DMS153 (cell line): ENCODE data around the gene ZNF236.
"Not testable (repeated sequence)": the region's sequence is repeated elsewhere in the genome, so short reads cannot be mapped to it uniquely, and the experiment has no call there.

Experiments used
- DNase-seq: peaks from one replicate; lab custom pipeline; 2025; lab: John Stamatoyannopoulos, UW

The ZNF236 gene

DNA sequence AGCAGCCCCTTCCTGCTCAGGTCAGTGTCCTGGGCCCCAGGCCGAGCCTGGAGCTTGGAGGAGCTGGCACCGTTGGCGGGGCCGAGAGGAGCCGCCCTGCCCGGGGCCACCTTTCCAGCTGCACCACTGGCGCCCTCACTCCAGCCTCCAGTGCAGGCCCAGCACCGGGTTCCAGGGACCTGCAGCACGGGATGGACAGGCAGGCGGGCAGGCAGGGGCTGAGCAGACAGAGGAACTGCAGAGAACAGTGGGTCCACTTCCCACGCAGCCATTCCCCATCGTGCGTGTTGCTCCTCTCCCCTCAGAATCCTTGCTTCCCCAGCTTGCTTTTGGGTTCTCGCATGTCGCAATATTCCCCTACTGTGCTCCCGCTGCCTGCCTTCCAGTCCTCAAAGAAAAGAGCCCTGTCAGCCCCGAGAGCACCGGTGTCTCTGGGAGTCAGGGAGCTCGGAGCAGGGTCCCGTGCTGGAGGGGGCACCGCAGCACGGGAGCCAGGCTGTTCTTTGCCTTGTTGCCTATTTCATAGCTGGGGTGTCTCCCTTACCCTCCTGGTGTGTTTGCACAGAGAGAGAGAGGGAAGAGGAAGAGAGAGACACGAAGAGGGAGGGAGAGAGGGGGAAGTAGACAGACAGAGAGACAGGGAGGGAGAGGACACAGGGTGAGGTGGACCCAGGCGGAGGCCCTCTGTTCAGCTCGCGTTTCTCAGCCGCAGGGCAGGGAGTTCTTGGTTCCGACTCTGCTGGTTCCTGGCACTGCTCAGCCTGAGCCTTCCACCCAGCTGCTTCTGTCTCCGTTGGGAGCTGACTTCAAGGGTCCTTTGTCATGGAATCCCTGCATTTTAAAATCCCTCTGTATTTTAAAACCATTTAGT lies 184.2 kb downstream of the ZNF236 start:
- DNase-seq: no peak

DNA sequence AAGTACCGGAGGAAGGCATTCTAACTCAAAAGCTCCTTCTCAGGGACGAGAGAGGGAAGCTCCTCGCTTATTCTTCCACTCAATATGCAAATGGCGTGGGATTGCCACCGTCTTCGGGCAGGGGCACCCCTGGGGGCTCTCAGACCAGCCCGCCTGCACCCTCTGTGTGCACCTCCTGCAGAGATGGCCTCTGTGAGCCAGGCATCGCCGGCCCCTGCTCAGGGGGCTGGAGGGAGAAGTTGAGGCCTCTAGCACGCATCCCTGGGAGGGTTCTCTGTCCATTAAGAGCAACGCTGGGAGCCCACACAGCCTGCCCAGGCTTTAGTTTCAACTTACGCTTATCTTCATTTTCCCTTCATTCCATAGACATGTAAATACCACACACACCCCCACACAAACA lies 184.9 kb downstream of the ZNF236 start:
- DNase-seq: no peak

DNA sequence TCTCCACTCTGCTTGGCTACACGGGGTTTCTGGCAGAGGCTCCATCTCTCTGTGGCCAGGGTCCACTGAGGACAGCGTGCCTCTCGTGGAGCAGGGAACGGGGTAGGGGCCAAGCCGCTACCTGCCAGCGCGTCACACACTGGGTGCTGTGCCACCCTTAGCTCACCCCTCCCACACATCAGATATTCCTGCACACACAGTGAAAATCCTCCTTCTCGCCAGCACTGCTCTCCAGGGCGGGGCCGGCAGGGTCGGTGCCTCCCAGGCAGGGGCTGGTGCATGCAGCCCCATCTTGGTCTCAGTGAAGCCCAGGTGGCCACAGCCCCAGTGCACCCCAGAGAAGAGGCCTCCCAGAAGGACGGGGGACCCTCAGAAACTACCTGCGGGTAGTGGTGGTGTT lies 185.6 kb downstream of the ZNF236 start:
- no peak for DNase-seq

DNA sequence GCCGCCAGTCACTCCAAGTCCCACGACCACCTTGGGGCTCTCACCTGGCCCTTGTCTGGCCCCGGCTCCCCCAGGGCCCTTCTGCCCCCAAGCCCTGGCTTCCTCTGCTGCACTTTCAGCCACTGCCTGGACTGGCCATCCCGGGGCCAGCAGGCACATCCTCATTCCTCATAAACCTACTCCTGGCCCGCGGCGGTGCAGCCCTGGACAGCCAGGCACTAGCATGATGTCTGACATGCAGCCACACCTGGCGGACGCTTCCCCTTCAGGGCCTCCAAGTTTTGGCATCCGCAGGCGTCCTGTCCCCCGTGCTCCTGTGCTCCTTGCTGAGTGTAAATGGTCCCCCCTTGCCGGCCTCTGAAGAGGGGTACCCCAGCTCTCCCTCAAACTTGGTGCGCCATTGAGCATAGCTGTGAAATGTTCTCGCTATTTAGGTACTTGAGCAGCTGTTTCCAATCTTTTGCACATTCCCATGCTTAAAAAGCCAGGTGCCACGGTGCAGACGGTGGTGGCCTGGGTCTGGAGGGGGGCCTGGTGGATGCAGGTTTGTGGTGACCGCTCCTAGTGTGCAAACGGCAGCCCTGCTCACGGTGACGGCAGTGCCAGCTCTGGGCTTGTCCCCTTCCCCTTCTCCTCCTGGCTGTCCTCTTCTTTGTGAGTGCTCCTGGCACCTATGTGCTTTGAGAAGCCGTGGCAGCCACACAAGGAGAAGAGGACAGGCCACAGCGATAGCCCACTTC lies 186.4 kb downstream of the ZNF236 start:
- DNase-seq: no peak

DNA sequence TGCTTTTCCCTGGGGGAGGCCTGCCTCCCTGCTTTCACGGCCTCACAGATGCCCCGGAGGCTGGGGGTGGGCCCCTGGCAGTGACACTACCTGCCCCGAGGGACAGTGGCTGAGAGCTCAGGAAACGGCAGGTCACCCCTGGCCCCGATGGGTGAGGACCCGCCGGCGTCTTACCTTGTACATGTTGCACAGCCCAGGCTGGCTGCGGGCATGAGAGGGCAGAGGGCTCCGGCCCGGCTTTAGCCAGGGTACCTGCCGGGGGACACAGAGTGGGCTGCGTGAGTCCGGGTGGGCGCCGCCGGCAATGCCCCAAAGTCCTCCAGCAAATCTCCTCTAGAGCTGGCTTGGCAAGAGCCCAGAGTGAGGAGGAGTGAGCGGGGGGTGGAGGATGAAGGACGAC lies 187.3 kb downstream of the ZNF236 start:
- no peak for DNase-seq

DNA sequence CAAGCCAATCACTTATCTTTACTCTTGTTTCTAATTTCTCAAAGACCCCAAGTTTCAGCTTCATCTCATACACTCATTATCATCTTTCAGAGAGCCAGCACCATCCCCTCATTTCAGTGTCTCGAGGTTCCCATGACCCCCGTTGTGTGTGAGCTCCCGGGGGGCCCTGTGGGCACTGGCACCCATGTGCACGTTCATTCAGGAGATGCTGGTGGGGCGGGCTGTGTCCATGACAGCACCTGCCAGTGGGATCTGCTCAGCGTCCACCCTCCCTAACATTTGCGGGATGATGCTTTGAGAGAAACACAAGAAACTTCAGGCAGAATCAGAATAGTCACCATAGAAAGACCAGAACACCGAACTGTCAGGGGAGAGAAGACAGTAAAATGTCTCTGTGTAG lies 189.8 kb downstream of the ZNF236 start:
- DNase-seq: no peak

DNA sequence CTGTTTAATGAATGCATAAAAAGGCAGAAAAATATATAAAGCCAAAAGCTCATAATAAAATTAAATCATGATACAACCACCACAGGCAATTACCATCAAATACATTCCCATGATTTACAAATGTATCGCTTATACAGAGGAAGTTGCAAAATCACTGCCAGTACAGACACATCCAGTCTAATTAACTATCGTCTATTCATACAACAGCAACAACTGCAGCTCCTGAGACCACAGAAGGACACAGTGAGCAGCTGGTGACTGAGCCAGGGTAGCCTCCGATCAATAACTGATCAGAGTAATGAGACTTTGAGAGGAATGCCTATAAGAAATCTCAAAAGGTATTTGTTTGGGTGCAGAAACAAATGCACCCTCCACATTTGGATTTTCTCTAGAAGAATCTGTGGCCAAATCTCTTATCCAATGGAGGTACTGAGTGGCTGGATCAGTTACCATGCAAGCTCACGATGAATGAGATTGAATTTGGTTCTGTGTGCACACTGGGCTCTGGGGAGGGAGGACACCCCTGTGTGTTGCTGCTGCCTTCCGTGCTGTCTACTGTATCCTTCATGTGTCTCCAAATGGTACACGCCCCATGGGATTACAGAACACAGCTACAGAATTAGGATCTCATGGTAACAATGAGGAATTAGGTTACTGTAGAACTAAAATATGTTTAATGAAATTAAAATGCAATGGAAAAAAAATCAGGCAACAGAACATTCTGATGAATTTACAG lies 190.6 kb downstream of the ZNF236 start:
- DNase-seq: no peak

DNA sequence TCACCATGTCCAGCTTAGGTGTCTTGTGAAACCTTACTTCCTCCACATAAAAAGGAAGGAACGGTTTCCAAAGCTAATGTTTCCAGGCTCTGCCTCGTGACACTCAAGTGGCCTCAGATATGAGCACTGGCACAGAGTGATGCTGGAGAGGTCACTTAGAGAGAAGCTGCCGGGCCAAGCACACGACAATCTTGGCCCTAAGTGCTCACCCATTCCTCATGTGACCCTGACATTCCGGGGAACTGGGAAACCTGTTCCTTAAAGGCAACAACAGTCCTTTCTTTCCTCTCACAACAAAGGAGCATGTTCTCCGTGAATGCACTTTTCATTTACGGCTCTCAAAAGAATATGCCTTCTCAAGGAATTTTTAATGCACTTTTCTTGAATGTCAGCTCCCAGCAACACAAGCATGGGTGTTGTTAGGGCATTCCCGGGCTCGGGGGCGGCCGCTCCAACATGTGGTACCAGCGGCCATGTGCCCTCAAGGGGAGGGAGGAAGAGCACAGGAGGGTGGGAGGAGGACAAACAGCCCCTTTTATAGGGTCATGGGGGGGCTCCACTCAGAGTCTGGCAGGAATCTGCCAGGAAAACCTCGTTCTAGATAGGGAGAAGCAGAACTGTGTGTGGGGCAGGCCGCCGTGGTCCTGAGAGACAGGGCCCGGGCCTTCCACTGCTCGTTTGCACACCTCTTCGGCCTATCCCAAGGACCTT lies 191.6 kb downstream of the ZNF236 start:
- DNase-seq: no peak

DNA sequence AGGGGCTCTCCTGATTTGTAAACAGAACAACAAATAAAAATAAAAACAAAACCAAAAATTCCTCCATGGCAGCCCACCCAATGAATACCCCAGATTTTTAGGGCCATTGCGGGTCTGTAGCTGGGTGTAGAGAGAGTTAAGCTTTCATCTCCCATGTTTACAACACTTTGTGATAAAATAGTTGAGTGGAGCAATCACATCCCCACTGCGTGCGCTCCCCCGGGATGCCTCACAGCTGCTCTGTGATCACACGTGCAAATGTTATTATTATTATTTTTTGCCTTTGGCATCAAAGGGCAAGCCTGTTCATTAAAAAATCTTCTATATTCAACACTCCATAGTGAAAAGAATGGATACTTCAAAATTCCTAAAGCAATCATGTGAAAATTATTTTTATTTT lies 192.2 kb downstream of the ZNF236 start:
- no peak for DNase-seq

DNA sequence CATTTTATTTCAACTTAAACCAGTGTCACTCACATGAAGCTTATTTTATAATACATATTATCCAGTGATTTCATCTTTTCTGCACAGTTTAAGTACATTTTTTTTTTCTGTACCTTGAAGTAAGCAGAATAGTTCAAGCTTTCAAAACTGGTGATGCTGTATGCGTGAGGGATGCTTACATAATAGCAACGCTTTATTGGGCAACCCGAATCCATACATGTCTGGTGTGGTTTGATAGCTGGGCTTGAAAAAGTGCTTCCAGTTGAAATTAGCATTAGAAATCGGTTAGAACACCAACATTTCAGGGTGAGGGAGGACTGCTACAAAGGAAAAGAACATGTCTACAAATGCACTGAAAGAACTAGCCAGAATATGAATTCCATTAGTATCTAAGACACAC lies 192.8 kb downstream of the ZNF236 start:
- no peak for DNase-seq

DNA sequence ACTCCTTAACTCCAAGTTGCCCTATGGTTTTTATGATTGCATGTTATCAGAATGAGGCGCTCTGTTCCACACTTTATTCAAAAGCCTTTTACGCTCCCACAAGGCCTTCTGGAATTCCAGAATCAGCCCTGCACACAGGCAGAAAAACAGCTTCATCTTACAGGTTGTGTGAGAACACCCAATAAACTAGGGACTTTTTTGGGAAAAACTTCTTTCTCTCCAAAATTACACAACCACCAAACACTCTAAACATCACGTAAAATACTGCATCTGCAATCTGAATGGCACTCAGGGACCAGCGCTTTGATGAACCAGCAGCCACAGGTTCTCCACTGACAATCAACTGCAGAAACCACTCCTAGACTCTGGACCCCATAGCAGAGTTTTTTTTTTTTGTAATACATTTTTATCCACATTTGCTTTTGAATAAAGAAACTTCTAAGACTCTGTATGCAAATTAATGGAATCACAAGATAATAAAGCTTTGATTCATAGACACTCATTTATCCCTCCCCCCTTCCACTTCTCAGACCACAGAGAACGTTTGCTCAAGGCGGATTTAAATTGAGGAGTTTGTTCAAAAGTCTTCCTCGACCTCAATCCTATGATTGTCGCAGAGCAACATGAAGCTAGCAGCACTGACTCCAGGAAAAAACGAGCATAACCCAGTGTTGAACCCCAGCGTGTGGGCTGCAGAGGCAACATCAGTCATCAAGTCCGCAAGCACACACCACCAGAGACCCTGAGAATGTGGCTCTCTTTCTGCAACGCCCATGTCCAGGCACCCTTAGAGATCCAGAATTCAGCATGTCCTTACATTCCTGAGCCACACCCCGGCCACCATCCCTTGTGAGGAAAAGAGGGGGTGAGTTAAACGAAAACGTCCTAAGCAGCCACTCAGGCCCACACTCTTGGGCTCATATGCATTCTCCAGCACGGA lies 193.7 kb downstream of the ZNF236 start:
- DNase-seq: no peak

DNA sequence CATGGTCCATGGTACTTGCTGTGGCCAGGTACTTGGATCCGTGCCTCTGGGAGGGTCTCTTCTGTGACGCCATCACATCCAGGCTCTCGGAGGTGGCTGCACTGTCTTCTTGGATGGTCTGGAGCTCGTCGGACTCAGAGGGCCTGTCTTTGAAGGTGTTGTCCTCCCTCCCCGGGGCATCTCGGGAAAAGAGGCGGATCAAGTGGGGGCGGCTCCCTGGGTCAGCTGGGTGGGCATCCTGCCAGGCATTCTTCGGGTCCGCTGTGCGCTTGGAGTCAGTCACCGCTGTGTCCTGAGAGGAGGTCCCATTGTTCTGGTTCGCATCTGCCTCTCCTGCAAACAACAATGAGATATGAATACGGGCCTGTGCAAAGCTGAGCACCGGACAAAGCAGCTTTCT lies 194.6 kb downstream of the ZNF236 start:
- DNase-seq: no peak

DNA sequence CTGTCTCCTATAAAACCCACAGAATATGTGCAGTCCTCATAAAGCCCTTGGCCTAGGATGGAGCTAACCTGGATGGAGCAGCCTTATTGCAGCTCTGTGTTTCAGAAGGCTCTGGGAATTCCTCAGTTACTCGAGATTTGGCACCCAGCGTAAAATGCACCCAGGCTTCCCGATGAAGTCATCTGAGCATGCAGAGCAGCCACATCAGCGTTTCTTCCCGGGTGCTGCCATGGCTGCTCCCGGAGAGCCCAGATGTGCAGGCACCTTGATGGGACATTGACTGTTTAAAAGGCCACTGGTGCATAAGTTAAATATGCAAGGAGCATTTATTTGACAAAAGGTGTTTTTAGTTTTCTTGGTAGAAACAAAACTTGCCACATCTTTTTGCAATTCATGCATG lies 195.0 kb downstream of the ZNF236 start:
- DNase-seq: no peak

DNA sequence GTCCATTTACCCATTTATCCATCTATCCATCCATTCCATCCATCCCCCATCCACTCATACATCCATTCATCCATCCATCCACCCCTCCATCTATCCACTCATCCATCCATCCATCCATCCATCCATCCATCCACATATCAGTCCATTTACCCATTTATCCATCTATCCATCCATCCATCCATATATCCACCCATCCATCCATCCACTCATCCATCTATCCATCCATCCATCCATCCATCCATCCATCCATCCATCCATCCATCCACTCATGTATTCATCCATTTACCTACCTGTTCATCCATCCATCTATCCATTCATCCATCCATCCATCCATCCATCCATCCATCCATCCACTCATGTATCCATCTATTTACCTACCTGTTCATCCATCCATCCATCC lies 196.3 kb downstream of the ZNF236 start:
- not testable (repeated sequence) for DNase-seq

DNA sequence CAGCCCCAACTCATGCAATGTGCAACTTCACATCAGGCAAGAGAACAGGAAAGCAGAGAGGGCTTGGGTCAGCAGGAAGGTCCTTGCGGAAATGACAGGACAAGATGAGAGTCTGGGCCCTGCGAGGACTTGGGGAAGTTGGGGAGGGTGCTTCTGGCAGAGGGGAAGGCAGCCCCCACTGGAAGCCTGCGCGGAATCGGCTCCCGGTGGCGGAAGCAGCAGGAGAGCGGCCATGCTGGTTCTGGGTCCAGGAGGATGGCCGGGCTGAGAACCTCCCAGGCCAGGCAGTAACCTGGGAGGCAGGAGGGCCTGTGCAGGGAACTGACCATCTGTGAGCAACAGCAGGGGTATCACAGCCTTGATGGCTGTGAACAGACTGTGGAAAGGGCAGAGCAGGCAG lies 197.3 kb downstream of the ZNF236 start:
- DNase-seq: no peak
